ENCODE measurements around the gene LFNG. TPM values are rescaled to one million over a fixed set of nuclear protein-coding genes. Genes with fewer than 3 reads are reported as not detected.

Gene LFNG
- total and polyA plus RNA-seq, 9 of the 15 experiments (the other 6 are each of a cell fraction or from before 2014, with no cell fraction given) = 0.03 to 0.89 (median 0.25) TPM; not detected in 1

GRCh38 chr7:2520131-2520760 lies 672 bp downstream of the LFNG start:
- ATAC-seq = no peak
- peaks cover 0 to 85% of the 10 kb centered on the region in 2 experiments for H3K4me1 ChIP-seq (replicated peaks in 1 of 2; ENCODE audit: control insufficient read depth in 2 of 2, insufficient read depth in 2 of 2, low read length in 2 of 2)
- POLR2A ChIA-PET = interaction anchor here (0.7 to 1.2 kb wide), 2 partner anchors 12 kb away, joined by 3 read pairs; no protein-coding TSS in a partner anchor

More at GRCh38 chr7:2520131-2520760, 672 bp downstream of the LFNG start:
- DNase-seq (ENCODE audit: extremely low read depth in 1 of 4, low spot score in 3 of 4) (peak; percentile 43 to 60 (median 56)), FAIRE-seq (peak; percentile 72)
- CTCF ChIA-PET (ENCODE audit: low intra/inter-chr PET ratio) = no interaction called here
- Histone ChIP-seq H4K20me1 (replicated peaks; ENCODE audit: control insufficient read depth, insufficient read depth, low read length) (peaks cover 4% of the 10 kb centered on the region), H2AFZ (ENCODE audit: low read depth, low read length) (no peak overlapping the region), H3K27me3 (ENCODE audit: control insufficient read depth in 2 of 2, insufficient read depth in 2 of 2, low read length in 2 of 2) (peaks cover 0 to 30% of the 10 kb centered on the region in 2 experiments; a peak in 2 of 5 replicates), H3K9ac (ENCODE audit: insufficient read depth in 1 of 2, low read depth in 2 of 2, low read length in 2 of 2) (peak overlapping the region in 1 of 2 experiments; percentile 61; a peak in 2 of 4 replicates), H3K79me2 (ENCODE audit: control insufficient read depth, insufficient read depth, low read length) (no peaks in the 10 kb centered on the region), H3K9me1 (ENCODE audit: control insufficient read depth, insufficient read depth, low read length) (no peaks in the 10 kb centered on the region), H3K4me2 (ENCODE audit: insufficient read depth, low read length) (no peak overlapping the region), H3K27ac (ENCODE audit: extremely low read depth, low read depth, low read length) (no peak overlapping the region), H3K9me3 (replicated peaks; ENCODE audit: control insufficient read depth, insufficient read depth, low read depth, low read length) (no peaks in the 10 kb centered on the region), H3K36me3 (ENCODE audit: control insufficient read depth, insufficient read depth, low read length) (no peaks in the 10 kb centered on the region), H3K4me3 (peak overlapping the region; percentile 10; the same call in 1 of the 2 replicates)
- WGBS (ENCODE audit: insufficient coverage, low coverage, missing lambda C conversion rate) = 20% methylated on average over 9 of the region's 37 CpGs
- intact Hi-C loops (cut with micrococcal nuclease) (no loop called here), in situ Hi-C loops (cut with MboI) (no loop called here)
- BruUV-seq (replicated peaks) = no TSS peak
- TF ChIP-seq BACH1 (tag; IDR thresholded peaks at IDR 0.05) (no peak), KDM5B (IDR thresholded peaks at IDR 0.05; ENCODE audit: insufficient replicate concordance, low read depth, low read length) (peak; percentile 14), SP1 (CRISPR knock-in tag; IDR thresholded peaks at IDR 0.05) (peak; percentile 66; the same call in 1 of the 2 replicates), ZNF324 (CRISPR knock-in tag; IDR thresholded peaks at IDR 0.05) (no peak), CTCF (IDR thresholded peaks at IDR 0.05 in 2 of 3, conservative IDR thresholded peaks at IDR 0.05 in 1 of 3; ENCODE audit: insufficient read depth in 2 of 3, low read depth in 1 of 3, low read length in 3 of 3) (peak in 2 of 3 experiments; percentile 27 to 63; a peak in 4 of 6 replicates), PCBP2 (IDR thresholded peaks at IDR 0.05; ENCODE audit: low read depth, low read length, poor library complexity, severe bottlenecking) (no peak), NFIC (IDR thresholded peaks at IDR 0.05) (no peak), ZNF232 (CRISPR knock-in tag; IDR thresholded peaks at IDR 0.05) (0 out of 2 replicates have a peak, but pooled peaks have one; percentile 22), ZBTB33 (CRISPR knock-in tag; IDR thresholded peaks at IDR 0.05) (0 out of 2 replicates have a peak, but pooled peaks have one; percentile 34), TFAP4 (CRISPR knock-in tag; IDR thresholded peaks at IDR 0.05; ENCODE audit: borderline replicate concordance) (peak; percentile 64)
